Fibroblast of the aortic adventitia (primary cell): ENCODE data around the gene KIF26B. TPM values are rescaled to one million over a fixed set of nuclear protein-coding genes. Genes with fewer than 3 reads are reported as not detected.

Experiments used
- DNase-seq: peaks from one replicate; pipeline ENCODE4 v3.0.0-alpha.2; 2010; ENCODE audit warnings: low read depth
- H3K4me3 ChIP-seq: 2 replicates; pipeline ENCODE4 v1.5.1; 2011; ENCODE audit warnings: low read depth, mild to moderate bottlenecking, control low read depth, low read length, moderate library complexity
- CTCF ChIP-seq: IDR thresholded peaks from 2 replicates; pipeline ENCODE4 v1.5.1; 2011; ENCODE audit warnings: mild to moderate bottlenecking, low read length, control low read depth, inconsistent platforms; ENCODE audit not compliant: insufficient read depth
- total RNA-seq: library from RNA; depleted of rRNA; stranded (reverse); fragments of >200 nt; gene quantifications from 2 replicates; pipeline ENCODE4 v1.2.3, GENCODE V29; 2012; ENCODE audit warnings: low replicate concordance

KIF26B gene
- total RNA-seq, 1 donor = 4.6 TPM

GRCh38 chr1:245682638-245683628 is 528.1 kb downstream of the KIF26B start:
- DNase-seq = peak; percentile 56
- no peak overlapping the region for H3K4me3 ChIP-seq
- TF ChIP-seq CTCF = no peak

GRCh38 chr1:245683676-245684075 is 528.9 kb downstream of the KIF26B start:
- DNase-seq = no peak
- TF ChIP-seq CTCF = no peak

GRCh38 chr1:245684166-245684565 is 529.4 kb downstream of the KIF26B start:
- TF ChIP-seq CTCF = no peak
- H3K4me3 ChIP-seq = no peak overlapping the region
- no peak for DNase-seq

More at GRCh38 chr1:245683676-245684075, 528.9 kb downstream of the KIF26B start:
- no peak overlapping the region for H3K4me3 ChIP-seq

DNA sequence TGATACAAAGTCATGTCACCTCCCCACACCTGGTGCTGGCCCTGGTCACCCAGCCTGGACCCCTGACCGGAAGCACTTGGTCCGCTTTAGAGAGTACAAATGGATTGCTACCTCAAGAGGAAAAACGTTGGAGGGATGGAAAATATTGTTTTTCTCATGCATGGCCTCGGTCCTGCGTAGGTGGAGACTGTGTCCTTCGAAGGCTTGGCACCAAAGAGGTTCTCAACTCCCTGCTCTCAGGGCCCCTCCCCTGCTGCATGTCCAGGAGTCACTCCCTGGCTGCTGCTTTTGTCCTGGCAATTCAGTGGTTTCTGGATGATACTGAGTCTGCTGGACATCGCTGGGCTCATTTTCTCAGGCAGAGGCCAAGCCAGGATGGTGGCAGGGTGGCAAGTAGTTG is 529.8 kb downstream of the KIF26B start:
- no peak overlapping the region for H3K4me3 ChIP-seq
- DNase-seq = no peak
- no peak for TF ChIP-seq CTCF

DNA sequence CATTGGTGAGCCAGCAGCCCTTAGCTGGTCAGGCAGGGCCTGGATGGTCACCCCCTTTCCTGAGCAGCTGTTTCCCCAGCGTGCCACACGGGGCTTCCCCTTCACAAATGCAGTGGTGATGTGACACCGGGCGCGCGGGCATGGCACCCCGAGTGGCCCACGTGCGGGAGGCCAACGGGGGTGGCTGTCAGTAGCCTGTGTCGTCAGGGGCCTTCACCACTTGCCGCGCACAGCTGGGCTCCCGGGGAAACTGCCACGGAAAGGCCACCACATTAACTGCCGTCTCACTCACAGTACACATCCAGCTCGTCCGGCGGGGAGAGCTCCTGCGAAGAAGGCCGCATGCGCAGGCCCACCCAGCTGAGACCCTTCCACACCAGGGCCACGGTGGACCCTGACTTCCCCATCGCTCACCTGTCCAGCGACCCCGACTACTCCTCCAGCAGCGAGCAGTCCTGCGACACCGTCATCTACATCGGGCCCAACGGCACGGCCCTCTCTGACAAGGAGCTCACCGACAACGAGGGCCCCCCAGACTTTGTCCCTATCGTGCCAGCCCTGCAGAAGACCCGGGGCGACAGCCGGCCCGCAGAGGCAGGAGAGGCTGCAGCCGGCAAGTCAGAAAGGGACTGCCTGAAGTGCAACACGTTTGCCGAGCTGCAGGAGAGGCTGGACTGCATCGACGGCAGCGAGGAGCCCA is 530.5 kb downstream of the KIF26B start:
- DNase-seq = no peak
- H3K4me3 ChIP-seq = no peak overlapping the region
- TF ChIP-seq CTCF = no peak

DNA sequence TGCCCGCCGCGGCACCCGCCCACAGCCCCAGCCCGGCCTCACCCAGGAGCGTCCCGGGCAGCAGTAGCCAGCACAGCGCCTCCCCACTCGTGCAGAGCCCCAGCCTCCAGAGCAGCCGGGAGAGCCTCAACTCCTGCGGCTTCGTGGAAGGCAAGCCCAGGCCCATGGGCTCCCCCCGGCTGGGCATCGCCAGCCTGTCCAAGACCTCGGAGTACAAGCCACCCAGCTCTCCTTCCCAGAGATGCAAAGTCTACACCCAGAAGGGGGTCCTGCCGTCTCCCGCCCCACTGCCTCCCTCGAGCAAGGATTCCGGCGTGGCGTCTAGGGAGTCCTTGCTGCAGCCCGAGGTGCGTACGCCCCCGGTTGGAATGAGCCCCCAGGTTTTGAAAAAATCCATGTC is 531.2 kb downstream of the KIF26B start:
- TF ChIP-seq CTCF = no peak
- H3K4me3 ChIP-seq = no peak overlapping the region
- DNase-seq = no peak
